ENCODE measurements around the gene NLGN1.

- no peak for TF ChIP-seq BHLHE40 (IDR thresholded peaks at IDR 0.05; ENCODE audit: borderline replicate concordance)
- no peak for TF ChIP-seq SP1 (IDR thresholded peaks at IDR 0.05)
- no peak for TF ChIP-seq FOXA1 (IDR thresholded peaks at IDR 0.05)
- no peak for TF ChIP-seq ELF4 (IDR thresholded peaks at IDR 0.05)
- TF ChIP-seq FOXM1 (IDR thresholded peaks at IDR 0.05; ENCODE audit: borderline replicate concordance): no peak
- TF ChIP-seq SUZ12 (IDR thresholded peaks at IDR 0.05): no peak
- no peak for TF ChIP-seq FOXK2 (IDR thresholded peaks at IDR 0.05)
- no peak for TF ChIP-seq NFRKB (IDR thresholded peaks at IDR 0.05)
- no peak for TF ChIP-seq LEF1 (IDR thresholded peaks at IDR 0.05; ENCODE audit: borderline replicate concordance)
- no peak for TF ChIP-seq CTBP1 (IDR thresholded peaks at IDR 0.05; ENCODE audit: borderline replicate concordance)
Observed at GRCh38 chr3:173796890-173797289, 399.3 kb downstream of the NLGN1 start.
